Measurements from ENCODE around the gene CCNA2.

Gene CCNA2

DNA sequence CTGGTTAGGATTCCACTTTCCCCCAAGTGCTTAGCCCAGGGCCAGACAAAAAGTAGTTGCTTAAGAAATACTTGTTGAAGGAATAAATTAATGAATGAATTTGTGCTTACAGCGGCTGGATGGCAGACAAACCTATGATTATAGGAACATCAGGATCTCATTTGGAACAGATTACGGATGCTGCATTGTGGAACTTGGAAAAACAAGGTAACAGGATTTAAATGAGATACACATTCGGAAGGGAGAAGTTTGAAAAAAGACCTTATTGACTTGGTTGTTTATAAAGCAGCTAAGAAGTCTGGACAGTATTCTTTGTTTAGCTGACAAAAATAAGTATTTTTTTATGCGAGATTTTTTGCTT lies 22.0 kb downstream of the CCNA2 start:
- no peak for DNase-seq (ENCODE audit: low spot score)

GRCh38 chr4:121800961-121801714 lies 22.5 kb downstream of the CCNA2 start, which contains the start of gene EXOSC9:
Gene EXOSC9, plus strand, starts transcription at chr4:121801323. Its CDS starts 102 bp downstream, at chr4:121801425.
- DNase-seq (ENCODE audit: low spot score) = peak; percentile 96

GRCh38 chr4:121800638-121800960 lies 23.1 kb downstream of the CCNA2 start:
- DNase-seq (ENCODE audit: low spot score) = no peak

DNA sequence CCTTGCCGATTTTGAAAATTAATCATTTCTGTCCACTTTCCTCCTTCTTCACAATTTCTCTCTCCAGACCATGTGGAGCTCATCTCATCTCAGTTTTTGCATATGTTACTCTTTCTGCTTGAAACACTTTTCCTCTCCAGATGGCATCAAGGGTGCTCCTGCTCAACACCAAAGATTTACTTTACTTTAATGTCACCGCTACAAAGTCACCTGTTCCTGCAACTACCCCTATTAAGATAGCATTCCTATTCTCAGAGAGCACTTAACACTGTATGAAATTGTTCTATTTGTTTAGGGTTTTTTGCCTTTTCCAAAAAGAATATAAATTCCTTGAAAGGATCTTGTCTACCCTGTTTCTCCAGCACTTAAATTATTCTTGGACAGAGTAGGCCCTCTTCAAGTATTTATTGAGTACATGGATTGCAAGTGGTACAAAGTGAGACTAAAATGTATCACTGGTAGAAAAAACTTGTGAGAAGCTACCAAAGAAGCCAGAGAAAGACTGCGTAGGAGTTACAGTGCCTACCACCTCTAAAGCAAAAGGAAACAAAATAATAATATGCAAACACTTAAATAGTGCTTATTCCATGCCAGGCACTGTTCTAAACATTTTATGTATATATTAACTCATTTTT lies 23.7 kb downstream of the CCNA2 start:
- no peak for DNase-seq (ENCODE audit: low spot score)

DNA sequence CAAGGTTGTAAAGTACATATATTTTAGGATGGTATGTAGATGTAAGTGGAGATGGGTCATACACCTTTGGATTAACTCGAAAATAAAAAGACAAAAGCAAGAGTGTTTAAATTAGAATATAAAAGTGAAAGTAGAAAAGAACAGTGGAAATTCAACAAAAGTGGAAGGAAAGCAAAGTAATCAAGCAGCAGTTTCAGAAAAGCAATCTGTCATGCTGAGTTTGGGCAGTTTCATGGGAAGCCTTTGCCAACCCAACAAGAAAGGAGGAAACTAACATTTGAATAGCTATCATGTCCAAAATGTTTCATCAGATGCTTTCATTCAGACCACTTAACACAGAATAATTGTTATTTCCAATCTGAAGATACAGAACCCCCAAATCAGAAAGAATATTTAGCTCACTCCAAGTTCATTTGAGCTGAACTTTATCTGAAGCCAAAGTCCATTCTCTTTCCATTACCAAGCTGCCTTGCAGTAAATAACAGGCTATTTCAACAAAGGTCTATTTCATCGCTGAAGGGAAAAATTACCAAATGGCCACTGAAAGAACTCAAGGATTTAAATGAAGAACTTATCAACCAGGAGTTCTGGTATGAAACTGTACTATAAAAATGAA lies 24.4 kb downstream of the CCNA2 start:
- DNase-seq (ENCODE audit: low spot score) = no peak

GRCh38 chr4:121796283-121796682 lies 27.4 kb downstream of the CCNA2 start:
- no peak for DNase-seq (ENCODE audit: low spot score)

GRCh38 chr4:121794505-121795188 lies 29.0 kb downstream of the CCNA2 start:
- no peak for DNase-seq (ENCODE audit: low spot score)

- no peak for DNase-seq (ENCODE audit: low spot score)
Observed at GRCh38 chr4:121792966-121793365, 30.7 kb downstream of the CCNA2 start.

DNA sequence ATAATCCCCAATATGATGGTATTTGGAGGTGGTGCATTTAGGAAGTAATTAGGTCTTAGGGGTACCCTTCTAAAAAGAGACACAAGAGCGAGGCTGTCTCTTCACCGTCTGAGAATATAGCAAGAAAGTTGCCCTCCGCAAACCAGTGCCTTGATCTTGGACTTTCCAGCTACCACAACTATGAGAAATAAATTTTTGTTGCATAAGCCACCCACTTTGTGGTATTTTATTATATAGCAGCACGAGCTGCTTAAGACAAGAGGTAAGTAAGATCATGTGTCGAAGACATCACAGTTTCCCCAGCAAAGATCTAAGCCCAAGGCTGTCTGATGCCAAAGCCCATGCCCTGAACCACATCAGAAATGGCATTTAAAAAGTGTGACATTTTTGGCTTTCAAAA lies 32.2 kb downstream of the CCNA2 start:
- DNase-seq (ENCODE audit: low spot score) = no peak

DNA sequence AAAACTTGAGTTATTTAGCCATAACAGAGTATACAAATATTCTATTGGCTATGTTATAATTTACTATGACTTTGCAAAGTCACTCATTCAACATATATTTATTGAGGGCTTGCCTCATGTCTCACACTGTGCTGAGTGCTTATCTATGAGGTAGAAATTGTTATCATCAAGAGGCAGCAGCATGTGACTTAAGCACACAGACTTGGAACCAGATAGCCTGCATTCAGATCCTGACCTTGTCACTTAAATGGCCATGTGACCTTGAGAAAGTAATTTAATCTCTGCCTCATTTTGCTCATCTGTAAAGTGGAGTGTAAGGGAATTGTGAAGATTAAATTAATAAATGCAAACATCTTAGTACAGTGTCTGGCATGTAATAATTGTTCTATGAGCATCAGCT lies 32.7 kb downstream of the CCNA2 start:
- no peak for DNase-seq (ENCODE audit: low spot score)

DNA sequence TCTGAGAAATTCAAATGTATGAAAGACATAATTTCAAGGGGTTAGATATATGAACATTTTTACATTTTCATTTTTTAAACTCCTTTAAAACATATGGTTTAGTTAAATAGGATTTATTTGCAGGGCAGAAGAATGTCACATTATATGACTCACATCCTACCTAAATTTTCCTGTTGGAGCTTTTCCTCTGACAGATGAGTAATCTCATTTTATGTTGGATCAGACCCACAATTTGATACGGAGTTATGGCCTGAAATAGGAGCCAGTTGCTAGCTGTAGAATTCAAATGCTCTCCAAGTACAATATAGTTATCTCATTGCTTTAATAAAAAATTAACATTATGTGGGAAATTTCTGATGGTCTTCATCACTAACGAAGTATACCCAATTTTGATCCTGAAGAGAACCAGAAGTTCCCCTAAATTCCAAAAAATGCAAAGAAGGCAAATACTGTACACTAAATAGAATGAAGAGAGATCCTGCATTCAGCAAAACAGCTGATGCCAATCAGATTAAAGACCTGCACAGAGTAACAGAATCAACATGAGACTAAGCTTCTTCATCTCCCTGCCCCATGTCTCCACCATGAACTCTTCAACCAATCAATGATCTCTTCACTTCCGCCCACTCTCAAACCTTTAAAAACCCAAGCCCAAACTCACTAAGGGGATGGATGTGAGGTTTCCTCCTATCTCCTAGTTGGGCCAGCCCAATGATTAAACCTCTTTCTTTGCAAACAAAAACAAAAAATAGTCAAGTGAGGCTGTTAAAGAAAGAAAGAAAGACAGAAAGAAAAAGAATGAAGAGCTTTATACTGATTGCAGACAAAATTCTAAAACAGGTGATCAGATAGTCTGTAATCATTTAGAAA lies 33.5 kb downstream of the CCNA2 start:
- DNase-seq (ENCODE audit: low spot score) = no peak

GRCh38 chr4:121789455-121789854 lies 34.2 kb downstream of the CCNA2 start:
- no peak for DNase-seq (ENCODE audit: low spot score)

GRCh38 chr4:121788896-121789295 lies 34.8 kb downstream of the CCNA2 start:
- DNase-seq (ENCODE audit: low spot score) = no peak

DNA sequence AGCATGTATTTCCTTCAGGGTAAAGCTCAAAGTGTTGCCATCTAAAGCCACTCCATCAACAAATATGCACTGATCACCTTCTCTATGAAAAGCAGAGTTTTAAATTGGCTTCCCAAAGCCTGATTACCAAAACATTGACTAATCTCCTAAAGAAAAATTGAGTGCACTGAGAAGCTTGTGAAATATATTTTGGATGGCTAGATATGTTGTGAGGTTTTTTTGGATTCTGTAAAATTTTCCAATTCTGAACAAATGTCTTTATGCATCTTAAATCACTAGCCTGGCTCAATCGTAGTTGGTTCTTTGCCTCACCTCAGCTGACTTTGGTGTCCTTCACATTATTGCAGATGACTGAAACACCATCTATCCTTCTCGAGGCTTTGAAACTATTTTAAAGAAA lies 37.5 kb downstream of the CCNA2 start:
- no peak for DNase-seq (ENCODE audit: low spot score)

- DNase-seq (ENCODE audit: low spot score) = no peak
Observed at GRCh38 chr4:121785479-121785878, 38.2 kb downstream of the CCNA2 start.

DNA sequence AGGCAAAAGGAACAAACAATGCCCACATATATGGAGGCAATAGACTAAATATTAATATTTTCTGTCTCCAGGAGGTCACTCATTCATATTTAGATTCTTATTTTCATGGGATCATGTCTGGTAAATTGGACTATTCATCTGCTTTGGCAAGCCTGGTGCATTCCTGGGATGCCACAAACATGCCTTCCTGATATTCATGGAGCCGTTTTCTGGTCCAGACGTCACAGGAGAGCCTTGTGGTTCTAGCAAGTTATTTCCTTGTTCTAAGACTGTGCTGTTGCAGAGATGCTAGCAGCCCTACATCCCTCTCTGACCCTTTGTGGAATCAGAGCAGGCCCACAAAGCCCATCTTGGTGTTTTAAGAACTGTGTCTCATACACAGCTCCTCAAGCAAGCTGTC lies 38.7 kb downstream of the CCNA2 start:
- DNase-seq (ENCODE audit: low spot score) = no peak

GRCh38 chr4:121784401-121784800 lies 39.3 kb downstream of the CCNA2 start:
- DNase-seq (ENCODE audit: low spot score) = no peak

- DNase-seq (ENCODE audit: low spot score) = no peak
Observed at GRCh38 chr4:121783210-121783609, 40.5 kb downstream of the CCNA2 start.

- DNase-seq (ENCODE audit: low spot score) = no peak
Observed at GRCh38 chr4:121778991-121779628, 44.6 kb downstream of the CCNA2 start.

DNA sequence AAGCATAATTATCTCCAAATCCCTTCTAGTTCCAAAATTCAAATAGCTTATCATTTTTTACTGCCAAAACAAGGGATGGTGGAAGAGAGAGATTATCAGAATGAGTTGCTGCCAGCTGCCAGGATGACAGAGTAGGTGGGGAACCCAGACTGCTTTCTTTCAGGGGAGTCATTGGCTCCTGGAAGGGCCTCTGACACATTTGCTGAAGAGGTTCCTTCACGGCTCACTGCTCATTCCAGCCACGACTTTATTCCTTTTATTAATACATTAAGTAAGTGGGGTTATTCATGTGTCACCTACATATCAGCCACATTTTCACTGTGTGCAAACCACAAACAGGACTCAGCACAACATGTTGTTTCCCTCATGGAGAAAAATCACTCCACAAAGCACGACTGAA lies 46.1 kb downstream of the CCNA2 start:
- no peak for DNase-seq (ENCODE audit: low spot score)

GRCh38 chr4:121776610-121777401 lies 46.9 kb downstream of the CCNA2 start:
- no peak for DNase-seq (ENCODE audit: low spot score)

Data from ecto neural progenitor cell (in vitro differentiated cells).